Mesothelial cell of epicardium (in vitro differentiated cells): ENCODE results near the gene MVB12A. TPM values are rescaled to one million over a fixed set of nuclear protein-coding genes. Genes with fewer than 3 reads are reported as not detected.
A peak's percentile ranks its signal among the peaks of the same experiment; 100 is the strongest.

Experiments
- DNase-seq, 2 experiments: peaks; one replicate each; pipeline ENCODE4 v3.0.0; 2021; ENCODE audit warnings: low spot score in 2 of 2; ENCODE audit not compliant: unreplicated experiment in 2 of 2
- H3K27ac Mint-ChIP-seq: 2 replicates; pipeline ENCODE4 v1.8.0; 2021; ENCODE audit warnings: mixed read lengths
- H3K27me3 Mint-ChIP-seq: 2 replicates; pipeline ENCODE4 v1.8.0; 2021; ENCODE audit warnings: low read depth, mixed read lengths
- H3K36me3 Mint-ChIP-seq: 2 replicates; pipeline ENCODE4 v1.8.0; 2021; ENCODE audit warnings: mixed read lengths
- H3K4me1 Mint-ChIP-seq: 2 replicates; pipeline ENCODE4 v1.8.0; 2021; ENCODE audit warnings: mixed read lengths
- H3K4me3 Mint-ChIP-seq: 2 replicates; pipeline ENCODE4 v1.8.0; 2021; ENCODE audit warnings: mild to moderate bottlenecking, moderate library complexity, mixed read lengths
- H3K9me3 Mint-ChIP-seq: 2 replicates; pipeline ENCODE4 v1.8.0; 2021; ENCODE audit warnings: mixed read lengths
- CTCF ChIP-seq: fragments of 200-600 bp; sonication (generic); IDR thresholded peaks from one replicate; pipeline ENCODE4 v1.5.0; 2021; ENCODE audit warnings: antibody characterized with exemption; ENCODE audit not compliant: unreplicated experiment
- total RNA-seq: library from RNA; stranded (reverse); gene quantifications from 3 replicates; pipeline ENCODE4 v1.2.1, GENCODE V29; 2021

MVB12A gene
- total RNA-seq, 1 donor from 2014 or later: 53.5 TPM

- peaks cover 16% of the 10 kb centered on the region for H3K4me1 Mint-ChIP-seq
Measured at GRCh38 chr19:17423429-17424208, 3.8 kb downstream of the MVB12A start.

GRCh38 chr19:17424743-17425365 is 5.0 kb downstream of the MVB12A start:
- Mint-ChIP-seq H3K36me3 (peaks cover 3% of the 10 kb centered on the region), H3K4me3 (peak overlapping the region; percentile 22), H3K9me3 (no peaks in the 10 kb centered on the region), H3K27ac (no peak overlapping the region), H3K27me3 (no peaks in the 10 kb centered on the region), H3K4me1 (peaks cover 13% of the 10 kb centered on the region)
- no peak for TF ChIP-seq CTCF
- DNase-seq: peak in 1 of 2 experiments; percentile 64

More at GRCh38 chr19:17423429-17424208, 3.8 kb downstream of the MVB12A start:
- Mint-ChIP-seq H3K27ac (no peak overlapping the region), H3K27me3 (no peaks in the 10 kb centered on the region), H3K4me3 (no peak overlapping the region), H3K36me3 (peaks cover 3% of the 10 kb centered on the region), H3K9me3 (no peaks in the 10 kb centered on the region)
- no peak for DNase-seq
- TF ChIP-seq CTCF: no peak

- Mint-ChIP-seq H3K27ac (peak overlapping the region; percentile 34), H3K27me3 (no peaks in the 10 kb centered on the region), H3K36me3 (no peaks in the 10 kb centered on the region), H3K4me3 (no peak overlapping the region), H3K4me1 (peaks cover 6% of the 10 kb centered on the region), H3K9me3 (no peaks in the 10 kb centered on the region)
- TF ChIP-seq CTCF: no peak
- DNase-seq: no peak
Measured at GRCh38 chr19:17429641-17430113, 9.8 kb downstream of the MVB12A start.

- no peak overlapping the region for H3K4me3 Mint-ChIP-seq
Measured at GRCh38 chr19:17431417-17431816, 11.6 kb downstream of the MVB12A start.

GRCh38 chr19:17435218-17435617 is 15.4 kb downstream of the MVB12A start:
- H3K27ac Mint-ChIP-seq: no peak overlapping the region
- H3K4me1 Mint-ChIP-seq: no peaks in the 10 kb centered on the region
- no peak overlapping the region for H3K4me3 Mint-ChIP-seq
- peaks cover 11% of the 10 kb centered on the region for H3K36me3 Mint-ChIP-seq
- H3K27me3 Mint-ChIP-seq: no peaks in the 10 kb centered on the region
- DNase-seq: no peak
- no peak for TF ChIP-seq CTCF
- H3K9me3 Mint-ChIP-seq: no peaks in the 10 kb centered on the region

More at GRCh38 chr19:17431417-17431816, 11.6 kb downstream of the MVB12A start:
- TF ChIP-seq CTCF: no peak
- Mint-ChIP-seq H3K36me3 (peaks cover 8% of the 10 kb centered on the region), H3K9me3 (no peaks in the 10 kb centered on the region), H3K27ac (no peak overlapping the region), H3K4me1 (peaks cover 4% of the 10 kb centered on the region), H3K27me3 (no peaks in the 10 kb centered on the region)
- DNase-seq: no peak
